Fibroblast of lung (primary cell): ENCODE data around the gene CCSER2. TPM values are rescaled to one million over a fixed set of nuclear protein-coding genes. Genes with fewer than 3 reads are reported as not detected.
A peak's percentile ranks its signal among the peaks of the same experiment; 100 is the strongest.

Experiments used
- DNase-seq, 2 donors: peaks; one replicate each; pipeline versions ENCODE4 v3.0.0 to v3.0.0-alpha.2; 2010; ENCODE audit warnings: low read depth in 2 of 2
- H2AFZ ChIP-seq: 2 replicates; pipeline ENCODE4 v1.5.1; 2012; ENCODE audit warnings: low read length, control low read depth, inconsistent platforms
- H3K27ac ChIP-seq: 2 replicates; pipeline ENCODE4 v1.5.1; 2011; ENCODE audit warnings: low read length, control low read depth; ENCODE audit not compliant: insufficient read depth
- H3K27me3 ChIP-seq: 2 replicates; pipeline ENCODE4 v1.5.1; 2011; ENCODE audit warnings: mild to moderate bottlenecking, low read length; ENCODE audit not compliant: control insufficient read depth, insufficient read depth
- H3K36me3 ChIP-seq: 2 replicates; pipeline ENCODE4 v1.5.1; 2011; ENCODE audit warnings: low read length; ENCODE audit not compliant: control insufficient read depth, insufficient read depth
- H3K4me1 ChIP-seq: 2 replicates; pipeline ENCODE4 v1.5.1; 2011; ENCODE audit warnings: low read length; ENCODE audit not compliant: control insufficient read depth, insufficient read depth; ENCODE audit errors: extremely low read depth
- H3K4me2 ChIP-seq: 2 replicates; pipeline ENCODE4 v1.5.1; 2011; ENCODE audit warnings: low read length, control low read depth; ENCODE audit not compliant: insufficient read depth; ENCODE audit errors: extremely low read depth
- H3K4me3 ChIP-seq, 4 experiments: fragments of 200-600 bp in 1 of 4; sonication (generic) in 1 of 4; replicated peaks in 1 of 4; 2 replicates each; pipeline ENCODE4 v1.5.1; 2011 to 2016; ENCODE audit warnings: low read length in 4 of 4, low read depth in 3 of 4, mild to moderate bottlenecking in 3 of 4, control low read depth in 2 of 4, inconsistent platforms in 1 of 4, mixed read lengths in 1 of 4; ENCODE audit not compliant: insufficient read depth in 1 of 4; ENCODE audit errors: control extremely low read depth in 1 of 4
- H3K79me2 ChIP-seq: 2 replicates; pipeline ENCODE4 v1.5.1; 2012; ENCODE audit warnings: mild to moderate bottlenecking, low read length, inconsistent platforms; ENCODE audit not compliant: control insufficient read depth, insufficient read depth
- H3K9ac ChIP-seq: 2 replicates; pipeline ENCODE4 v1.5.1; 2011; ENCODE audit warnings: mild to moderate bottlenecking, low read length, control low read depth; ENCODE audit not compliant: insufficient read depth
- H3K9me3 ChIP-seq: 2 replicates; pipeline ENCODE4 v1.5.1; 2012; ENCODE audit warnings: low read depth, low read length; ENCODE audit not compliant: control insufficient read depth, insufficient read depth
- H4K20me1 ChIP-seq: 2 replicates; pipeline ENCODE4 v1.5.1; 2011; ENCODE audit warnings: low read length; ENCODE audit not compliant: control insufficient read depth, insufficient read depth; ENCODE audit errors: extremely low read depth
- CTCF ChIP-seq, 2 donors: IDR thresholded peaks in 1 of 2; conservative IDR thresholded peaks in 1 of 2; 1 replicate in 1 of 2; 2 replicates in 1 of 2; pipeline ENCODE4 v1.5.1; 2011 to 2012; ENCODE audit warnings: low read length in 2 of 2, control low read depth in 1 of 2, inconsistent platforms in 1 of 2, low read depth in 1 of 2, mild to moderate bottlenecking in 1 of 2
- EZH2 ChIP-seq: IDR thresholded peaks from 2 replicates; pipeline ENCODE4 v1.5.1; 2012; ENCODE audit warnings: low read length, control low read depth, mild to moderate bottlenecking; ENCODE audit errors: missing control alignments
- polyA plus RNA-seq, 2 donors: library from polyadenylated mRNA; depleted of rRNA in 1 of 2; stranded (reverse) in 1 of 2; unstranded in 1 of 2; fragments of >200 nt; gene quantifications; 2 replicates each; pipeline ENCODE4 v1.2.1, GENCODE V29; 2011 to 2012; ENCODE audit warnings: missing spikeins in 1 of 2
- total RNA-seq: library from RNA; depleted of rRNA; stranded (reverse); fragments of >200 nt; gene quantifications from 2 replicates; pipeline ENCODE4 v1.2.1, GENCODE V29; 2014

The CCSER2 gene
- total and polyA plus RNA-seq, 2 donors (not counting 1 experiment from before 2014, with no cell fraction given), result 28.2 to 65.4 TPM

GRCh38 chr10:84374455-84374854 lies 46.1 kb downstream of the CCSER2 start:
- no peak for TF ChIP-seq CTCF (conservative IDR thresholded peaks at IDR 0.05 in 1 of 2, IDR thresholded peaks at IDR 0.05 in 1 of 2; ENCODE audit: low read depth in 1 of 2, low read length in 2 of 2)
- no peak for TF ChIP-seq EZH2
- H4K20me1 ChIP-seq, result no peaks in the 10 kb centered on the region
- H3K4me3 ChIP-seq, result no peak overlapping the region
- no peaks in the 10 kb centered on the region for H3K4me1 ChIP-seq
- H3K9ac ChIP-seq, result no peak overlapping the region
- H2AFZ ChIP-seq, result no peak overlapping the region
- no peaks in the 10 kb centered on the region for H3K27me3 ChIP-seq
- no peaks in the 10 kb centered on the region for H3K36me3 ChIP-seq
- H3K79me2 ChIP-seq, result peaks cover 6% of the 10 kb centered on the region
- H3K9me3 ChIP-seq, result no peaks in the 10 kb centered on the region
- H3K27ac ChIP-seq, result no peak overlapping the region
- no peak for DNase-seq
- no peak overlapping the region for H3K4me2 ChIP-seq

GRCh38 chr10:84375011-84375410 lies 46.6 kb downstream of the CCSER2 start:
- Histone ChIP-seq H4K20me1 (no peaks in the 10 kb centered on the region), H3K36me3 (no peaks in the 10 kb centered on the region), H3K9me3 (no peaks in the 10 kb centered on the region), H3K9ac (no peak overlapping the region), H3K27ac (no peak overlapping the region), H3K4me1 (no peaks in the 10 kb centered on the region), H2AFZ (no peak overlapping the region), H3K79me2 (peaks cover 4% of the 10 kb centered on the region), H3K27me3 (no peaks in the 10 kb centered on the region), H3K4me3 (no peak overlapping the region), H3K4me2 (no peak overlapping the region)
- TF ChIP-seq CTCF (conservative IDR thresholded peaks at IDR 0.05 in 1 of 2, IDR thresholded peaks at IDR 0.05 in 1 of 2; ENCODE audit: low read depth in 1 of 2, low read length in 2 of 2) (peak; percentile 52 to 69), EZH2 (no peak)
- peak; percentile 52 to 75 for DNase-seq

- Histone ChIP-seq H3K79me2 (peaks cover 3% of the 10 kb centered on the region), H2AFZ (no peak overlapping the region), H3K36me3 (no peaks in the 10 kb centered on the region), H3K9ac (no peak overlapping the region), H3K27me3 (no peaks in the 10 kb centered on the region), H3K9me3 (no peaks in the 10 kb centered on the region), H3K4me3 (no peak overlapping the region), H3K4me1 (no peaks in the 10 kb centered on the region), H3K27ac (no peak overlapping the region), H4K20me1 (no peaks in the 10 kb centered on the region), H3K4me2 (no peak overlapping the region)
- no peak for DNase-seq
- TF ChIP-seq CTCF (conservative IDR thresholded peaks at IDR 0.05 in 1 of 2, IDR thresholded peaks at IDR 0.05 in 1 of 2; ENCODE audit: low read depth in 1 of 2, low read length in 2 of 2) (no peak), EZH2 (no peak)
Observed at GRCh38 chr10:84375881-84376280, 47.5 kb downstream of the CCSER2 start.
